Measurements from ENCODE around the gene TOLLIP. TPM values are rescaled to one million over a fixed set of nuclear protein-coding genes. Genes with fewer than 3 reads are reported as not detected.

TOLLIP gene
- total RNA-seq, 1 donor from 2014 or later: 49.9 TPM

DNA sequence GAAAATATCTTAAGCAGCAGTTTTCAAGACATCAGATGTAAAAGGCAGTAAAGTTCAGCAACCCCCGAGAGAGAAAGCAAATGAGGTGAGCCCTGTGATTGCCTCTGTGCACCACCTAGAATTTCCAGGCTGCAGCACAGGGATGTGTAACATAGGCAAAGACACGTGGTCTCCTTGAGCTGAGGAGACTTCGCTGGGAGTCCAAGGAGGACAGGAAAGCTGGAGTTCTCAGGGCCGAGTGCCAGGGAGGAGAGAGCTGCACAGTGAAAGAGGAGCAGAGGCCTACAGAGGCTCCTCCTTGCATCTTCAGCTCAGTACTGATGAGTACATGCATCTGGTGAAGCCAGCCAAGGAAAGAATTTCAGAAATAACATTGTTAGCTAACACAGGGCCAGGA is 17.6 kb upstream of the TOLLIP start:
- DNase-seq (no peak), ATAC-seq (ENCODE audit: poor library complexity) (no peak)
- intact Hi-C loops (cut with DNase I): no loop called here

DNA sequence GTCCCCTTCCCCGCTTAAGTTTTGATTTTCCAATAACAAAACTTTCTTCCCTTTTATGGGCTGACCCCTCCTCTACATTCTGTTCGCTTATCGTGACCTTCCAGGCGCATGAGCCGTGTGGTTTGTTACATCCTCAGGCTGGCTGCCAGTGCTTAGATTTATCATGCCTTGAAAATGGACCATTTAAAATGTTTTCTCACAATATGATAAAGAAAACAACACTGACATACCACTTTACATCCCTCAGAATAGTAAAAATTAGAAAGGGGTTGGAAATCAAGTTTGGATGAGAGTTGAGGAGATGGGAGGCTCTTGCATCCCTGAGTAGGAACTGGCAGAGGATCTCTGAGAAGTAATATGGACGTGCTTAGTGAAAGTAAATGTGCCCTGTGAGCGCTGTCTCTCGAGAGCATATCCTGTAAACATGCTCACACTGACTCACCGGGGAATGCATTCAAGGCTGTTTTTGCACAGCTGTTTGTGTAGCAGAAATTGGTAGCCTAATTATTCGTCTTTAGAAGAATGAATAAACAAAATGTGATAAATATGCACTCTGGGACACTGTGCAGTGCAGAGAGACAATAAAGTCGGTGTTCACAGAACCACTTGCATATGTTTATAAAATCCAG is 17.1 kb upstream of the TOLLIP start:
- ATAC-seq (ENCODE audit: poor library complexity) (no peak), DNase-seq (no peak)
- intact Hi-C loops (cut with DNase I): no loop called here

DNA sequence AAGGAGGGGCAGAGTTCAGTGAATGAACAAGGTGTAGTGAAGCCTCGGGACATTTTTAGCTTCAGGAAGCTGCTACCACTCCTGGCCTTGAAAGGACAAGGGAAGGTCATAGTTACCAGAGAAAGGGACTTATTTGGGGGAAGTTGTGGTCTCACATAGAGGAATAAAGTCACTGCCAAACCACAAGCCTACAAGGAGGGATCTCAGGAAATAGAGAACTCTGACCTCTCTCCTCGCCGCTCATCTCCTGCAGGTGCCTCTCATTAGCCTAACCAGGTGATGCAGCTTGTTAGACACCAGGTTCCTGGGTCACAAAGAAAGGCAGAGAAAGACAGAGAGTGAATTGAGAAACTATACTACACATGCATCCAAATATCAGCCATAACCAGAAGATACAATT is 14.3 kb upstream of the TOLLIP start:
- no peak for ATAC-seq (ENCODE audit: poor library complexity)
- intact Hi-C loops (cut with DNase I): no loop called here
- DNase-seq: no peak

DNA sequence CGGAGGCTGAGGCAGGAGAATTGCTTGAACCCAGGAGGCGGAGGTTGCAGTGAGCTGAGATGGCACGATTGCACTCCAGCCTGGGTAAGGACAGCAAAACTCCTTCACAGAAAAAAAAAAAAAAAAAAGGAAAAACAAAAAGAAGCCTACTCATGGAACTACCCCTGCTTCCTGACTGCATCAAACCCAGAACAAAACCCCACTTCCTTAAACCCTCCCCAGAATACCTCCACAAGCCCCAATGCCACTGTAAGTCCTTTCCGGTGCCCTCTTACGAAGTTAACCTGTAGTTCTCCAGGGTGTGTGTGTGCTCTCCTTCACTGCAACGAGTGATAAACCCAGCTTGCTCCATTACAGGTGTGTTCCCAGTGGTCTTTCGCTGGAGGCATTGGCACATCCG is 8.6 kb upstream of the TOLLIP start:
- intact Hi-C loops (cut with DNase I): no loop called here
- no peak for DNase-seq
- no peak for ATAC-seq (ENCODE audit: poor library complexity)

DNA sequence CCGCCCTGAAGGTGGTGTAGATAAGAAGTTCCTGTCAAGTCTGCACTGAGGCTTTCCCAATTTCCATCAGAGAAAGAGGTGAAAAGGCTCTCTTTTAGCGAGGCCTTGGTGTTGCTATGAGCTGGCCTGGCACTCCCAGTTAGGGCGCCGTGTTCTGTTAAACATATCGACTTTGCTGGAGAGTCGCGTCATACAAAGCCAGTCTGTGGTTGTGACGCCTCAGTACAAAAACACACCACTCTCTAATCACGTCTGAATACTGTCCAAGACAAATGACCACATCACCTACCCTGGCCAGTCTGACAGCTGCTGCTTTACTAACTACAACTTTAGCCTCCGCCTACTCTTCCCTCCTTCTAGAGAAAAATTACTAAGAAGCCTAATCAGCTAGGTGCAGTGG is 8.0 kb upstream of the TOLLIP start:
- no peak for ATAC-seq (ENCODE audit: poor library complexity)
- DNase-seq: no peak
- intact Hi-C loops (cut with DNase I): no loop called here

- intact Hi-C loops (cut with DNase I): no loop called here
- DNase-seq: no peak
- no peak for ATAC-seq (ENCODE audit: poor library complexity)
Measured at GRCh38 chr11:1310772-1311468, 1.5 kb upstream of the TOLLIP start.

DNA sequence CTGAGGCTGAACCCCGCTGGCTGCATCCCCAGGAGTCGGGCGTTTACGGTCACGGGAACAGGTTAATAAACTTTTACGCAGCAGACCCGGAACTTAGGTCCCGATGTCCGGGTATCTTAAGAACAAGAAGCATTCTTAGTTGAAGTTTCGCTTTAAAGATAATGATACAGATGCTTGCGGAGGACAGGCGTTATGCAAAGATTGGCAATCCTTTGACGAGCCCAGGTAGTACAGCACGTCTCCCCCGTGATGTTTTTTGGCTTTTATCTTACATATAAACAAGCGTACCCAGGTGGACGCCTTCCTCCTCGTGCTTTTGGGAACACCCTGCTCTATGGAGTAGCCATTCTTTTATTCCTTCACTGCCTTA is 871 bp upstream of the TOLLIP start:
- DNase-seq: no peak
- intact Hi-C loops (cut with DNase I): no loop called here
- ATAC-seq (ENCODE audit: poor library complexity): no peak

DNA sequence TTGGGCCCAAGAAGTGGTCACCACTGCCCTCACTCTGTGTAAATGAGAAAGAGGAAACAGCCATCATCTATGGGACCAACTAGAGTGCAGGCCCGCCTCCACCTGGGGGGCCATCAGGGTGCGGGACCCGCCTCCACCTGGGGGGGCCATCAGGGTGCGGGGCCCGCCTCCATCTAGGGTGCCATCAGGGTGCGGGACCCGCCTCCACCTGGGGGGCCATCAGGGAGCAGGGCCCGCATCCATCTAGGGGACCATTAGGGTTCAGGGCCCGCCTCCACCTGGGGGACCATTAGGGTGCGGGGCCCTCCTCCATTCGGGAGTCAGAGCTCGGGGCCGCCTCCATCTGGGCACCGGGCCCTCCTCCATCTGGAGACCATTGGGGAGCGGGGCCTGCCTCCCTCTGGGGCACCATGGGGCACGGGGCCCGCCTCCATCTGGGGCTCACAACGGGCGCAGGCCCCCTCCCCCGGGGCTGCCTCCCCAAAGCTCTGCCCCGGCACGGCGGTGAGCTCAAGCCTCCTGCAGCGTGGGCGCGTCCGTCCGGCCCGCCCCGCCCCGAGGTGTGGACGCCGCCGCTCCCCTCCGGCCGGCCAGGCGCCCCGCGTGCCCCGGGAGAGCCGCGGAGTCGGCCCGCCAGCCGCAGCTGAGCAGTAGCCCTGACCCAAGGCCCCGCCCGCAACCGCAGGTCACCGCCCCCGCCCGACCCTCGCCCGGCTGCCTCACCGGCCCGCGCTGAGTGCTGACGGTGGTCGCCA is 512 bp downstream of the TOLLIP start:
- intact Hi-C loops (cut with DNase I): loop anchor here (5.0 to 10.0 kb wide), 3 partner anchors 42 to 266 kb away; partner anchors contain the start of gene DUSP8
- DNase-seq (no peak), ATAC-seq (ENCODE audit: poor library complexity) (peak; percentile 63)

DNA sequence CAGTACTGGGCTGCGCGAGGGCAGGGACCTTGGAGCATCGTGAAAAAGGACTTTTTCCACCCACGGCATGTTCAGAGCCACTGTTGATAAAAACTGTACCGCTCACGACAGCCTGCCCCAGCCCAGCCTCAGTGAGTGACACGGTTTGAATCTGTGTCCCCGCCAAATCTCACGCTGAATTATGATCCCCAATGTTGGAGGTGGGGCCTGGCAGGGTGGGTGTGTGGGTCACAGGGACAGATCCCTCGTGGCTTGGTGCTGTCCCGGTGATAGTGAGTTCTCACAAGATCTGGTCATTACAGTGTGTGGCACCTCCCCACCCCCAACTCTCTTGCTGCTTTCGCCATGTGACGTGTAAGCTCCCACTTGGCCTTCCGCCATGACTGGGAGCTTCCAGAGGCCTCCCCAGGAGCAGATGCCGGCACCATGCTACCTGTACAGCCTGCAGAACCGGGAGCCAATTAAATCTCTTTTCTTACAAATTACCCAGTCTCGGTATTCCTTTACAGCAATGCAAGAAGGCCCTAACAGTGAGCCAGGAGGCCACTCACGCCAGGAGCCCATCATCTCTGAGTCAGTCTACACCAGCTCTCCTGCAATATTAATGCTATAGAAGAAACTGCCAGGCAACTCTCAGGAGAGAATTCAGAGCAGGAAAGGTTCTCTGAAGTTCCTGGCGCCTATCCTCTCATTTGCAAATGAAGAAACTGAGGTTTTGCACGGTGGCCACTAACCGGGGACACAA is 1.3 kb downstream of the TOLLIP start:
- ATAC-seq (ENCODE audit: poor library complexity) (no peak), DNase-seq (no peak)
- intact Hi-C loops (cut with DNase I): loop anchor here (5.0 to 10.0 kb wide), 3 partner anchors 41 to 267 kb away; partner anchors contain the start of gene DUSP8

DNA sequence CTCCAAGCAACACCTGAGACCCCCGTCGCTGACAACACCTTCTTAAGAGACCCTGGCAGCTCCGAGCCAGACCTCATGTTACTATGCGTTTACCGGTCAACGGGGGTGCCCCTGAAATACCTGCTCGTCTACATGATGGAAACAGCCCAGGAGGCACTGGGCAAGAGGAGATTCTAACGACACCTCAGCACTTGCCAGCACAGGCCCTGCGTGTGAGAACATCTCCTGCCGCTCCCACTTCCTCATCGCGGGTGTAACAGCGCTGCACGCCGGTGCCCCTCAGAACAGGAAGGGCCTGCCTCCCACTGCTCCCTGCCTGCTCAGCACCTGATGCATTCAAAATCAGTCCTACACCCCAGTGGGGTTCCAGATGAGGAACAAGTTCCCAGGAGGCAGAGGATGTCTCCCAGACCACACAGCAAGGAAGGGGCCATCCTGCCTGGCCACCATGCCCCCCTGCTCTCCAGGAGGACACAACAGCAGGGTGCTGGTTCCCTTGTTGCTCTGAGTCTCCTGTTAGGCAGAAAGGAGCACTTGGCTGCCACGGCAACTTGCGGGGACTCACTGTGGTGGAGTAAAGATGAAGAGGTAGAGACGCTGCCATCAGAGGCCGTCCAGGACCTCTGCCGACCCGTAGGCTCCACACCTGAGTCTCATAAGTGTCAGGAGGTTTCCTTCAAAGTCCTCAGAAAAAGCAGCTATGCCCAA is 2.1 kb downstream of the TOLLIP start:
- intact Hi-C loops (cut with DNase I): loop anchor here (5.0 to 10.0 kb wide), 3 partner anchors 40 to 267 kb away; partner anchors contain the start of gene DUSP8
- DNase-seq (no peak), ATAC-seq (ENCODE audit: poor library complexity) (no peak)

DNA sequence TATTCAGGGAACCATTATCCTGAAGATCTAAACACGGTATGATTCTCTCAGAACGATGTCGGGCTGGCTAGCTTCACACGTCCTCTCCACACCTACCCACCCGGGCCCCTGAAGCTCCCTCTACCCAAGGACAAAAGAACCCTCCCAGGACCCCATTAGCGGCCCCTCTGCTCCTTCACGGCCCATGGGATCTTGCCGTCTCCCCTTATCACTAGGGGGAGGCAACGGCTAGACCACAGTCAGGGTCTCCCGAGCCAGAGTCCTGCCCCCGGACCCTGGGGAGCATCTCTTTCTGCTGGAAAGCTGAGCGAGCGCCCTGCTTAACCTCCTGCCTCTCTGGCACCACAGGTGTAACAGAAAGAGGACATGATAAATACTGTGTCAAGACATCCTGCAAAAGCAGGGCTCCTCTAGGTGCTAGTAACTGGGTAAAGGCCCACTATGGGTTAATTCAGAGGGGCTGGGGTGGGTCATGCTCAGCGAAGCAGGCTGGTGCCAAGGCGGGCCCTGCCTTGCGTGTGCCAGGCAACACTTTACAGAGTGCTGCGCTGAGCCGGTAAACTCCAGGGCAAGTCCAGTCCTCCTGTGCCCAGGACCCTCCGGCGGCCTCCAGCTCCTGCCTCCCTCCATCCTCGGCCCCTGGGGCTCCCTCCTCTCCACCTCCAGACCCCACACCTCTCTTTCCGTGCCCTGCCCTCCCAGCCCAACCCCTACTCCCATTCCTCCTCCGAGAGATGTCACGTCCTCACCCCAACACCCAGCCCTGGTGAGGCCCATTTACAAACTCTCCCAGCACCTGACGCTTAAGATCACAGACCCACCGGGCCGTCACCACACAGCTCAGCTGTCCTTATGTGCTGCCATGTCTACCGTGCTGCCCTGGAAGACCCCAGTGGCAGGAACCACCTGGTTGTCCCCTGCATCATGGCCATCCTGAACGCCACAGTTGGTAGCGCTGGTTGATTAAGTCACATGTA is 3.0 kb downstream of the TOLLIP start:
- intact Hi-C loops (cut with DNase I): loop anchor here (5.0 to 10.0 kb wide), 3 partner anchors 39 to 268 kb away; partner anchors contain the start of gene DUSP8
- ATAC-seq (ENCODE audit: poor library complexity) (no peak), DNase-seq (no peak)

DNA sequence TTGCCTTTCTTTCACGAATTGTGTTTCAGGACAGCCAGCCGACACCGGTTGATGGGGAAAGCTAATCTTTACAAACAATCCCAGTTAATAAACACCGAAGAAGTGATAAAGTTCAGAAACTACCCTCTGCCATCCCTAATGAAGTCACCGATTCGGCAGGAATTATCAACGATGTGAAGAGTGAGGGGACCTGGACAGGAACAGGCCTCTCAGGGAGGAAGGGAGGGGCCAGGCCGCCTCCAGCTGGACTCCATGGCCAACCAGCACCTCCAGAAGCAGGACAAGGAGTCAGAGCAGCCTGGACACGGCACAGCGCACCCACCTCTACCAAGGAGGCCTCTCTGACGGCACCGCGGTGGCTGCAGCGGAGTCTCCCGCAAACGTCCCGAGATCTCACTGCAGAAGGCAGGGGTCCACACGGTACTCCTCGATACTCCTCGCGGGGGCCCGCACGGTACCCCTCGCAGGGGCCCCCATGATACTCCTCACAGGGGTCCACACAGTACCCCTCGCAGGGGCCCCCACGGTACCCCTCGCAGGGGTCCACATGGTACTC is 3.9 kb downstream of the TOLLIP start:
- intact Hi-C loops (cut with DNase I): loop anchor here (5.0 to 10.0 kb wide), 3 partner anchors 38 to 269 kb away; partner anchors contain the start of gene DUSP8
- DNase-seq (no peak), ATAC-seq (ENCODE audit: poor library complexity) (no peak)

DNA sequence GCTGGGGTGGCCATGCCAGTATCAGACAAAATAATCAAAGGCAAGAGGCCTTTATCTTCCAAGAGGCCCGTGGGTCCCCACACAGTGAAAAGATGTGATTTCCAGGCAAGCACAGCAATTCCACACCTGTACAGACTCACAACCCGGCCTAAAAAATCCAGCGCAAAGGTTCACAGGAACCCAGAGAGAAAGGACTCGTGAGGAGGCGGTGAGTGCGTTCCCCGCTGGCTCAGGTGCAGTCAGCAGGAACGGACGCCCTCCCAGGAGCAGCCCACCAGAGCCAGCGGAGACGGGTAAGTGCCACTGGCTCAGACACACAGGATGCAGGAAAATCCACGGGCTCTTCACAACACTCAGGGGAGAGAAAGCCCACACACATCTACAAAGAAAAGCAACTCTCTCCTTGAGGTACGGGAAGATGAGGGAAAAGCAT is 4.4 kb downstream of the TOLLIP start:
- ATAC-seq (ENCODE audit: poor library complexity): no peak
- no peak for DNase-seq
- intact Hi-C loops (cut with DNase I): loop anchor here (5.0 to 10.0 kb wide), 3 partner anchors 38 to 270 kb away; partner anchors contain the start of gene DUSP8

DNA sequence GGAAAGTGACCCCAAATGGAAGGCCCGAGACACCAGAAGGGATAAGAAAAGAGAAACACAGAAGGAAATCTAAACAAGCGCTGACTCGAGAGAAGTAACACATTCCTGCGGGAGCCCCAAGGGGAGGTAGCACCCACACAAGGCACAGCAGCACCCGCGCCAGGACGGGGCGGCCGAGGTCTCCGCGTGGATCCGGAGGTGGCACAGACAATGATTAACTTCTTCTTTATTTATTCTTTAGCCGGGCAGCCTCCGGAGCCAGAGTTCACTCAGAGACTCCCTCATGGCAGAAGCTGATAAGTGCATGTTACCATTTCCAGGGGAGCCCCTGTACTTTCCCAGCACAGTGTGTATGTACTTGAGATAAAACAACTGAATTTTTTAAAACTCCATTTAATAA is 5.1 kb downstream of the TOLLIP start:
- ATAC-seq (ENCODE audit: poor library complexity): no peak
- no peak for DNase-seq
- intact Hi-C loops (cut with DNase I): loop anchor here (10.0 kb wide), 2 partner anchors 230 to 270 kb away; partner anchors contain the start of gene DUSP8

DNA sequence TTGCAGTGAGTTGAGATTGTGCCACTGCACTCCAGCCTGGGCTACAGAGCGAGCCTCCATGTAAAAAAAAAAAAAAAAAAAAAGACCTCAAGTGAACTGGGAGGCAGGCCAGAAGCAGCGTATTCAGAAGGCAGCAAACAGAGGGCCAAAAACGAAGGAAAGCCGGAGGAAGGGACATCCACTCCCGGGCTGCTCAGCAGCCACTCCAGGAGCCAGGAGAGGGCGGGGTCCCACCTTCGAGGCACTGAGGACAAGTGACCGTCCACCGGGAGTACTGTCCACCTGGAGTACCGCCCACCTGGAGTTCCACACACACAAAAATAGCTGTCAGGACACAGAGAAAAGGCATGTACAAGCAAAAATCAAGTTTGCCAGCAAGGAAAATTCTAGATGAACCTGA is 5.5 kb downstream of the TOLLIP start:
- DNase-seq (no peak), ATAC-seq (ENCODE audit: poor library complexity) (peak; percentile 11)
- intact Hi-C loops (cut with DNase I): loop anchor here (10.0 kb wide), 2 partner anchors 231 to 271 kb away; partner anchors contain the start of gene DUSP8

- intact Hi-C loops (cut with DNase I): loop anchor here (10.0 kb wide), 2 partner anchors 232 to 272 kb away; partner anchors contain the start of gene DUSP8
- ATAC-seq (ENCODE audit: poor library complexity) (no peak), DNase-seq (no peak)
Measured at GRCh38 chr11:1303126-1303821, 6.2 kb downstream of the TOLLIP start.
